Endothelial cell of umbilical vein (primary cell): Measurements from ENCODE around the gene C1orf216. TPM values are rescaled to one million over a fixed set of nuclear protein-coding genes. Genes with fewer than 3 reads are reported as not detected.

ENCODE experiments used
- BruUV-seq: library from RNA; stranded (reverse); fragments of 400-500 nt; replicated peaks from 2 replicates; lab custom pipeline; 2021; lab: Mats Ljungman, UMichigan
- CTCF ChIA-PET: fragments of 300-600, 350-600 bp; sonication (Branson Sonifier 250); formaldehyde crosslinking; loops from one replicate; lab custom pipeline; 2021; ENCODE audit warnings: antibody characterized with exemption, inconsistent platforms; lab: Charles Lee
- POLR2A ChIA-PET: fragments of 300-600, 350-600 bp; sonication (Branson Sonifier 250); formaldehyde crosslinking; loops from one replicate; lab custom pipeline; 2021; ENCODE audit warnings: antibody characterized with exemption, inconsistent platforms; lab: Charles Lee
- DNase-seq: peaks from one replicate; pipeline ENCODE4 v3.0.0-alpha.2; 2011; ENCODE audit warnings: low read depth, low spot score
- FAIRE-seq: peaks from 2 replicates; lab custom pipeline; 2011; peaks lifted over from hg19 to GRCh38; lab: Jason Lieb, UNC
- H2AFZ ChIP-seq: 2 replicates; pipeline ENCODE4 v1.6.0; 2012; ENCODE audit warnings: low read depth, low read length, control low read depth, inconsistent platforms
- H3K27ac ChIP-seq: 2 replicates; pipeline ENCODE4 v1.5.1; 2011; ENCODE audit warnings: low read depth, mild to moderate bottlenecking, control low read depth, low read length, moderate library complexity; ENCODE audit not compliant: insufficient read depth
- H3K27me3 ChIP-seq, 2 experiments: 2 replicates each; pipeline versions ENCODE4 v1.6.0 to v1.6.1; 2011; ENCODE audit warnings: low read length in 2 of 2, mixed read lengths in 1 of 2; ENCODE audit not compliant: control insufficient read depth in 2 of 2, insufficient read depth in 2 of 2
- H3K36me3 ChIP-seq, 2 experiments: 2 replicates in 1 of 2; 3 replicates in 1 of 2; pipeline ENCODE4 v1.5.1; 2011; ENCODE audit warnings: low read length in 2 of 2, mild to moderate bottlenecking in 1 of 2, moderate library complexity in 1 of 2; ENCODE audit not compliant: control insufficient read depth in 2 of 2, insufficient read depth in 2 of 2; ENCODE audit errors: extremely low read depth in 1 of 2
- H3K4me1 ChIP-seq: 3 replicates; pipeline ENCODE4 v1.5.1; 2011; ENCODE audit warnings: mild to moderate bottlenecking, low read length; ENCODE audit not compliant: control insufficient read depth, insufficient read depth; ENCODE audit errors: extremely low read depth
- H3K4me2 ChIP-seq: 2 replicates; pipeline ENCODE4 v1.6.1; 2011; ENCODE audit warnings: low read length, control low read depth, mixed read lengths; ENCODE audit not compliant: insufficient read depth
- H3K4me3 ChIP-seq, 3 experiments: fragments of 200-600 bp in 1 of 3; sonication (generic), shearing (Covaris generic) in 1 of 3; replicated peaks in 1 of 3; 2 replicates each; pipeline ENCODE4 v1.5.1; 2011 to 2016; ENCODE audit warnings: control low read depth in 3 of 3, low read length in 3 of 3, mild to moderate bottlenecking in 2 of 3, inconsistent platforms in 1 of 3, low read depth in 1 of 3, moderate library complexity in 1 of 3; ENCODE audit not compliant: insufficient read depth in 1 of 3
- H3K79me2 ChIP-seq: 2 replicates; pipeline ENCODE4 v1.6.0; 2012; ENCODE audit warnings: low read length, inconsistent platforms; ENCODE audit not compliant: control insufficient read depth, insufficient read depth
- H3K9ac ChIP-seq: replicated peaks from 2 replicates; pipeline ENCODE3; 2011; ENCODE audit warnings: low read length, control low read depth; ENCODE audit not compliant: insufficient read depth; ENCODE audit errors: extremely low read depth
- H3K9me1 ChIP-seq: replicated peaks from 3 replicates; pipeline ENCODE4 v1.6.0; 2011; ENCODE audit warnings: mild to moderate bottlenecking, low read length; ENCODE audit not compliant: control insufficient read depth, insufficient read depth; ENCODE audit errors: extremely low read depth
- H3K9me3 ChIP-seq: replicated peaks from 2 replicates; pipeline ENCODE4 v1.5.1; 2012; ENCODE audit warnings: low read length, inconsistent platforms; ENCODE audit not compliant: control insufficient read depth, insufficient read depth
- H4K20me1 ChIP-seq: replicated peaks from 2 replicates; pipeline ENCODE3; 2011; ENCODE audit warnings: mild to moderate bottlenecking, low read length; ENCODE audit not compliant: control insufficient read depth, insufficient read depth; ENCODE audit errors: extremely low read depth
- CTCF ChIP-seq, 2 donors: IDR thresholded peaks; 1 replicate in 1 of 2; 2 replicates in 1 of 2; pipeline ENCODE4 v1.5.1; 2011; ENCODE audit warnings: low read length in 2 of 2, mild to moderate bottlenecking in 2 of 2, moderate library complexity in 2 of 2, control low read depth in 1 of 2, inconsistent platforms in 1 of 2, low read depth in 1 of 2; ENCODE audit not compliant: insufficient read depth in 1 of 2; ENCODE audit errors: extremely low read depth in 1 of 2
- MYC ChIP-seq: IDR thresholded peaks from one replicate; pipeline ENCODE4 v1.6.1; 2011; ENCODE audit warnings: mild to moderate bottlenecking, low read depth, low read length
- dilution Hi-C: fragments of 300-500 bp; cut with MboI; formaldehyde crosslinking; loops from one replicate; pipeline ENCODE4 v1.15.0; 2019; ENCODE audit warnings: low sequenced_read_pairs; ENCODE audit not compliant: extremely low pct_ligation_motif_present
- intact Hi-C: fragments of 100-400 bp; cut with micrococcal nuclease; formaldehyde crosslinking; loops from one replicate; pipeline ENCODE4 v1.10.0; 2022
- polyA plus RNA-seq, 4 experiments: library from polyadenylated mRNA; depleted of rRNA in 3 of 4; stranded (reverse) in 3 of 4; unstranded in 1 of 4; fragments of >200 nt; gene quantifications; 2 replicates each; pipeline versions ENCODE4 v1.2.1 to v1.2.3, GENCODE V29; 2011 to 2012; ENCODE audit warnings: missing spikeins in 1 of 4
- total RNA-seq: library from RNA; stranded (reverse); gene quantifications from 2 replicates; pipeline ENCODE4 v1.2.3, GENCODE V29; 2021

C1orf216 gene
- total and polyA plus RNA-seq, 2 donors (not counting 3 experiments of a cell fraction or from before 2014, with no cell fraction given), result 13.3 to 15.3 TPM

GRCh38 chr1:35727434-35728040 lies 8.9 kb upstream of the C1orf216 start:
- POLR2A ChIA-PET, result interaction anchor here (0.5 to 0.8 kb wide), 2 partner anchors 41 to 42 kb away, joined by 3 read pairs; partner anchors contain the start of gene CLSPN
- no peak overlapping the region for H3K4me2 ChIP-seq
- no TSS peak for BruUV-seq
- intact Hi-C loops, result loop anchor here (1.0 kb wide), 2 partner anchors 47 to 158 kb away; no protein-coding TSS in a partner anchor
- CTCF ChIA-PET, result interaction anchor here (0.6 to 8.0 kb wide), 35 partner anchors 10 to 830 kb away, joined by 3 to 133 read pairs (median 5); partner anchors contain the start of genes C1orf216, CLSPN and TFAP2E
- H3K9ac ChIP-seq, result no peak overlapping the region
- no peaks in the 10 kb centered on the region for H3K9me3 ChIP-seq
- TF ChIP-seq MYC (no peak), CTCF (IDR thresholded peaks at IDR 0.05; ENCODE audit: extremely low read depth in 1 of 2, insufficient read depth in 1 of 2, low read depth in 1 of 2, low read length in 2 of 2) (no peak)
- H3K79me2 ChIP-seq, result no peaks in the 10 kb centered on the region
- FAIRE-seq (no peak), DNase-seq (no peak)
- H3K4me1 ChIP-seq, result no peaks in the 10 kb centered on the region
- H4K20me1 ChIP-seq, result no peaks in the 10 kb centered on the region
- dilution Hi-C loops, result loop anchor here (25.0 kb wide), 1 partner anchor 90 kb away; the partner anchor contains the start of gene PSMB2
- H3K27ac ChIP-seq, result no peak overlapping the region
- H3K27me3 ChIP-seq, result no peaks in the 10 kb centered on the region
- no peaks in the 10 kb centered on the region for H3K9me1 ChIP-seq
- no peak overlapping the region for H2AFZ ChIP-seq
- no peaks in the 10 kb centered on the region for H3K36me3 ChIP-seq
- no peak overlapping the region for H3K4me3 ChIP-seq
